Stimulated activated CD4-positive, alpha-beta T cell treated with anti-CD3 and anti-CD28 coated beads, Interleukin-4, amount 100 ng/mL, for 1 hour (primary cell): ENCODE results near the gene NNT.
"Not testable (repeated sequence)": the region's sequence is repeated elsewhere in the genome, so short reads cannot be mapped to it uniquely, and the experiment has no call there.

Source experiments
- DNase-seq: peaks from one replicate; pipeline ENCODE4 v3.0.0-alpha.2; 2020

Gene NNT

DNA sequence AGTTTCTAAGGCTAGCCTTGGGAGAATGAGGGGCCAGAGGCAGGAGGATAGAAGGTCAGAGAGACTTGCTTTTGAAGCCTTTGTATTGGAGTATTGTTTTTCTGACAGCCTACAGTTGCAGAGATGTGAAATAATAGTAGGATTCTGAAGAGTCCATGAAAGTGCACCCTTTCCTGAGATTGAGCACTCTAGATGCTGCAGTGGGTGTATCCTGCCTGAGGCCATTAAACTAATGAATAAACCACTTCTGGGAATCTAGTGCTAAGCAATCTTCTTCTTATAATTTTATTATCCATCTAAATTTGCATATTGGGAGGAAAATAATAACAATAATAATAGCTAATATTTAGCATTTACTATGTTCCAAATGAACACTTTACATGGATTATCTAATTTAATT is 19.3 kb upstream of the NNT start:
- DNase-seq, result no peak

DNA sequence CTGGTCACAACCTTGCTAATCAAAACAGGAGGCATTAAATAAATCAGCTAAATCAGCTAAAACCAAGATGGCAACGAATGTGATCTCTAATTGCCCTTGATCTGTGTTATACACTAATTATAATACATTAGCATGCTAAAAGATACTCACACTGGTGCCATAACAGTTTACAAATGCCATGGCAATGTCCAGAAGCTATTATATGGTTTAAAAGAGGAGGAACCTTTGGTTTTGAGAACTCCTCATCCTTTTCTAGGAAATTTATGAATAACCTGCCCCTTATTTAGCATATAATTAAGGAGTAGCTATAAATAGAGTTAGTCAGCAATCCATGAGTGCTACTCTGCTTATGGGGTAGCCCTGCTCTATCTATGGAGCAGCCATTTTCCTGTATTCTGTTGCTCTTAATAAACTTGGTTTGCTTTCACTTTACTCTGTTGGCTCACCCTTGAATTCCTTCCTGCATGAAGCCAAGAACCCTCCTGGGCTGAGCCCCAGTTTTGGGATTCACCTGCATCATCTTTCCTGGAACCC is 18.7 kb upstream of the NNT start:
- no peak for DNase-seq

GRCh38 chr5:43588842-43589241 is 14.1 kb upstream of the NNT start:
- no peak for DNase-seq

- no peak for DNase-seq
Measured at GRCh38 chr5:43589310-43589709, 13.7 kb upstream of the NNT start.

- DNase-seq, result no peak
Measured at GRCh38 chr5:43590700-43591099, 12.3 kb upstream of the NNT start.

GRCh38 chr5:43592363-43592762 is 10.6 kb upstream of the NNT start:
- DNase-seq, result no peak

- DNase-seq, result not testable (repeated sequence)
Measured at GRCh38 chr5:43598927-43599326, 4.1 kb upstream of the NNT start.

DNA sequence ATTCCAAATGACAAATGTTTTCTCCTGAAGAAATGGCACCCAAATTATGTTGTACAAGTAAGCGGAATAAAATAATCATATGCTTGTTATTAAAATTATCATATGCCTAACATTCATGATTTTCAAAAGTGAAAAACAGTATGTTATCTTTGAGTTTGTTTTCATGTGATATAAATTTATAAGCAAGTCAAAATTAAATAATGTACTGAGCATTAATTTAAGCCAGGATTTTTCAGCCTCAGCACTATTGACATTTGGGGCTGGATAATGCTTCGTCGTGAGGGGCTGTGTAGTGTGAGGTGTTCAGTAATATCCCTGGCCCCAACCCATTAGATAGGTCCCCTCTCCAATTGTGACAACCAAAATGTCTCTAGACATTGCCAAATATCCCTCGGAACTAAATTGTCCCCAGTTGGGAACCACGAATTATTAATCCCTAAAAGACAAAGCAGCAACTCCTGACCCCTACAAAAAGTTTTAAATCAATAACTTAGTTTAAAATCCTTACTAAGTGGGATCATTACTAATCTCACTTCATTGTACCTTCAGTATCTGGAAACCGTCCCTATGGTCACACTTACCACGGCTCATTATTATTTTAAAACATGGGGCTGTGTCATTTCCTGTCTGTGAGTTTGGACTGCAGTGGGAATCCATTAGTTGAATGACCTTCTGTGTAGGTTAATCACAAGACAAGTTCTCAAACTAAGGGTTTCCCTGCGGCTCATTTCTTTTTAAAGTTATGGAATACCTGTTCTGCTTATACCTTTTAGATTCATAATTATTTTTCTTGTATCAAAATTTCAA is 1.3 kb upstream of the NNT start:
- DNase-seq, result no peak

DNA sequence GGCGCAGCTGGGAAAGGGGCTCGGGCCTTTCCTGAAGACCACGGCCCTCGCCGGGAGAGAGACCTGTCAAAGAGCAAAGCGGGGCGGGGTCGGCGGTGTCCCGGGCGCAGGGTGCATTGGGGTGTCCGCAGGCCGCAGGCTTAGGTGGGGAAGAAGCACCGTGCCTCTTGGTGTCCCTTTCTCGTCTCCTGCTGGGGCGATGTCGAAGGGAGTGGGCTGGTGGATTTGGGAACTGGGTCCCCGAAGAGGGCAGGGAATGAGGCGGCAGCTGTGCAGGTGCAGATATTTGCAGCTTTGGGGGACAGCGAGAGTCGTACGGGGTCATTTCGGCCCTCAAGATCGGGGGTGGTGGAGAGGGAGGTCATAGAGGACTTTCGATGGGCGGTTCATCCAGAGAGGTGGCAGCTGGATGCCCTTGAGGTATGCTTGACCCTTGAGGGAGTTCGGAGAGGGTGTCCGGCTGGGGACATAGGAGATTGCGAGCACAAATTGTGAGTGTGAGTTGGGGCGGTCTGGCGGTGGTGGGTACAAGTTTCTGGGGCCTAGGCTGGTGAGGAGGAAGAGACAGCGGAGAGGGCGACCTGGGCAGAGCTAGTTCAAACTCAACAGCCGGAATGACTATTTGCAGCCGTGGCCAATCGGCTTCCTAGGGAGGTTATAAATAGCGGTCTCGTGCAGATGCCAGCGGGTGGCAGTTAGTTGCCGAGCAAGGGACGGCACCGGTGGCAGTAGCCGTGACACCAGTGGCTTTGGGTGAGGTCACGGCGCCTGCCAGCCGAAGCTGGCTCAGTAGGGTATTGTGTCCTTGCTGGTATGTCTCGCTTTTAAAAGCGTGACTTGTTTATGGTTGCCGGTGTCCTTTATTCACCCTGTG is 601 bp downstream of the NNT start:
- DNase-seq, result peak; percentile 62

DNA sequence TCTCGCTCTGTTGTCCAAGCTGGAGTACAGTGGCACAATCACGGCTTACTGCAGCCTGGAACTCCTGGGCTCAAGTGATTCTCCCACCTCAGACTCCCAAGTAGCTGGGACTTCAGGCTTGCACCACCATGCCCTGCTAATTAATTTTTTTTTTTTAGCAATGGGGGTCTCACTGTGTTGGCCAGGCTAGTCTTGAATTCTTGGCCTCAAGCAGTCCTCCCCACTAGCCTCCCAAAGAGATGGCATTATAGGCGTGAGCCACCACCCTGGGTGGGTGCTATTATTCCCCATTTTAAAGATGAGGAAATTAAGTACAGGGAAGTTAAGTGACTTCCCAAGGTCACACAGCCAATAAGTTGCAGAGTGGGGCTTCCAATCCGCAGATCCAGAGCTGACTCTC is 1.7 kb downstream of the NNT start:
- DNase-seq, result no peak

GRCh38 chr5:43606351-43606750 is 3.4 kb downstream of the NNT start:
- no peak for DNase-seq

DNA sequence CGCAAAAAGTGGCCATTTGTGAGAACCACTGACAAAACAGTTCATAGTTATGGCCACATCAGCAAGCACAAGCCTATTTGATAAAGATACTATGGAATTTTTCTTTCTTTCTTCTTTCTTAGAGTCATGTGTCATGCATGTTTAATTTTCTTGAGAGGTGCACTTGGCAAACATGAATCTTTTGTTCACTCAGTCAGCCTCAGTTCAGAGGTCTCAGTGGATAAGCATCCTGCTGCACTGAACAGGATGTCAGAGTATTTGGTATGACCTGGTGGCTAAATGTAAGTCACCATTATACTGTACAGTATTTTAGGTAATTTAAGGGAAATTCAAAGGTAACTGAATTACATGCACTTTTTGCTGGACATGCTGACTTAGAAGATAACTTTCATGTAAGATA is 5.4 kb downstream of the NNT start:
- DNase-seq, result no peak

DNA sequence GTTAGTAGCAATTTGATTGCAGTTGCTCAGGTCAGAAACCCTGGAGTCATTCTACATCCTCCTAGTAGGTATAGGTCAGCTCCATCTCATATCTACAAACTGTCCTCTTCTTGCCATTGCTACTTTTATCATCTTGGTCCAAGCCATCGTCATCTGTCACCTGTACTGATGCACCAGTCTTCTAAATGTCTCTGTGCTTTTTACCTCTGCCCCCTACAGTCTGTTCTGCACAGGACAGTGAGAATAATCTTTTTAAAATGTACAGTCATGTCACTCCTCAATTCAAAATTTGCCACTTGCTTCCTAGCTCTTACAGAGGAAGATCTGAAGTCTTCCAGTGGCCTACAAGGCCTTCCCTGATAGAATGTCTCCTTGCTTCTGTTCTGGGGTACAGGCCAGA is 6.8 kb downstream of the NNT start:
- no peak for DNase-seq

- DNase-seq, result no peak
Measured at GRCh38 chr5:43613370-43613769, 10.4 kb downstream of the NNT start.

DNA sequence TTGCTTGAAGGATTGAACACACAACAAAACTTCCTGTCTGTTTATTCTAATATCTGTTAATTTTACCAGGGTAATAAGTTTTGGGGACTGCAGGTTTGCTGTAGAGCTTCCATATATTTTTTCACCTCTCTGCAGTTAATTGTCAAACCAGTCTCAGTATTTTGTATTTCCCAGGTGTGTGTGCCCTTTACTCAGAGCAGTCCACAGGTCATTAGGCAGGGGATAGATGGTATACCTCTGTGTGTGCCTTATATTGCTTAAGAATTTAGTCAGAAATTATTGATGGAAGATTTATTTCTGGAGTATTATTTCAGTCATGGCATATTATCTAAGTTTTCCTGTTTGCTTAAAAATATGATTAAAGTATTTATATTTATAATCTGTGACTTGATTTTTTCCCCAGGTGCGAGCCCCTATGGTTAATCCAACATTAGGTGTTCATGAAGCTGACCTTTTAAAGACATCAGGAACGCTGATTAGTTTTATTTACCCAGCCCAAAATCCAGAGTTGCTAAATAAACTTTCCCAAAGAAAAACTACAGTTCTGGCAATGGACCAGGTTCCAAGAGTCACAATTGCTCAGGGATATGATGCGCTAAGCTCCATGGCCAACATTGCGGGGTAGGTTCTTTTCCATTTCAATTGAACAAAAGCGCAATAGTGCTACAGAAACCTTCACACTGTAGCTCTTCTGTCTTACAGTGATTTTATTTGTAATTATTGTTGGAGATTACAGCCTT is 12.6 kb downstream of the NNT start:
- no peak for DNase-seq

GRCh38 chr5:43616535-43616934 is 13.6 kb downstream of the NNT start:
- DNase-seq, result no peak

DNA sequence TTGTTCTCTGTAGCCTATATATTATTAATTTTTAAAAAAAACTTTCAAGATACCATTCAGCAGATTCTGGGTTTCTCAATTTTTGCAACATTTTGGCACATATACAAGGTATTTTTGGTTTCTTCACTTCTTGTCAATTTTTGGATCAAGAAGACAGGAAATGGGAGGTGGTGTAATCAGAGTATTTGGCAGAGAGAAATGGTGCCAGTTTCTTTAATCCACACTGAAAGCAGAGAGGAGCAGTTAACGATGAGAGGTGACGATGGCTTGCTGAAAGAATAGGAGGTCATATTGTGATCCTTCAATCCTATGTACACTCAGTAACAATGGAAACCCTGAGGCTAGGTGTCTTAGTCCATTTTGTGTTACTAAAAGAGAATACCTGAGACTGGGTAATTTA is 16.4 kb downstream of the NNT start:
- no peak for DNase-seq

DNA sequence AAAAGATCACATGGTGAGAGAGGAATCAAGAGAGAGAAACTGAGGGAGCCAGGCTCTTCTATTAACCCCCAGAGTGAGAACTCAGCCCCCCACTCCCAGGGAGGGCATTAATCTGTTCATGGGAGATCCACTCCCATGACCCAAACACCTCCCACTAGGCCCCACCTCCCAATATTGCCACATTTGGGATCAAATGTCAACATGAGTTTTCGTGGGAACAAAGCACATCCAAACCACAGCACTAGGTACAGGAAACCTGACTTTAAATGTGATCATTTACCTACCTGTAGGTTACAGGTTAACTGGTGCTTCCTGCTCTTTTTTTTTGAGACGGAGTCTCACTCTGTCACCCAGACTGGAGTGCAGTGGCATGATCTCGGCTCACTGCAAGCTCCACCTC is 16.9 kb downstream of the NNT start:
- no peak for DNase-seq

GRCh38 chr5:43620944-43621505 is 18.0 kb downstream of the NNT start:
- no peak for DNase-seq

DNA sequence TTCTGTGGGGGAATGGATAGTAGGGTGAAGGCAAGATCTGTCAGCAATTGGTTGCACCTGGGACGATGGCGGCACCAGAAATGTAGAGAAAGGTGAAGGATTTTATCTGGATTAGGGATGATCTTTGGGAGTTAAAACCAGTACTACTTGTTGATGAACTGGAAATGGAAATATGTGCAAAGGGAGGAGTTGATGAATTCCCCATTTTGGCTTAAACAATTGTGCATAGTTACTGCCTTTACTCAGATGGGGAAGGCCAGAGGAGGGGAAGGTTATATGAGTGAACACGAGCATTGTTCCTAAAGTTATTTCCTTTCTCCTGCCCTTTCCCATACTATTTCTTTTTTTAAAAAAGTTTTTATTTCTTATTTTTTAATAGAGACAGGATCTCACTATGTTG is 19.1 kb downstream of the NNT start:
- DNase-seq, result no peak

DNA sequence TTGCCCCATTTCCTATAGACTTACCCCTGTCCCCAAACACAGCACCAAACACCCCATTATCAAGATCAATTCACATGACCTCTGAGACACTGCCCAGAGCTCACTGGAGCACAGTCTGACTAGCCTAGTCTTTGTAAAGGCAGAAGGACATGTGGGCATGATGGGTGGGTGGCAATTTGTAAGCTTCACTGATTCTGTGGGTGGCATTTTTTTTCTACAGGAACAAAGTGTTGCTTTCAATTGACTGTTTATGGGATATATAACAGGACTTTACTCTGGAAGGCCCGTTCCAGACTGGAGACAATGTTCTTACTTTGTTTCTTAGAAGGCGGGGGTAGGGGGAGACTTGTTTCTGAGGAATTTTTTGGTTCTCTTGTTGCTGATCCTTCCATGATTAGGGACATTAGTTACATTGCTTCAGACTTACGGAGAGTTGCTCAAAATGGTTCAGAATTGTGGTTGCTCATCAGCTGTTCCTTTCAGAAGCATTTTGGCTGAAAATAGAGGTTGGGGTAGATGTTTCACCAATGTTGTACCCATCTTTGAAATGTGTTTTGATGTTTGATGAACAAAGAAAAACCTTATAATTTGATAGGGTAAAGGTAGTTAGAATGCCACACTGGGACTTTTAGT is 20.2 kb downstream of the NNT start:
- no peak for DNase-seq

DNA sequence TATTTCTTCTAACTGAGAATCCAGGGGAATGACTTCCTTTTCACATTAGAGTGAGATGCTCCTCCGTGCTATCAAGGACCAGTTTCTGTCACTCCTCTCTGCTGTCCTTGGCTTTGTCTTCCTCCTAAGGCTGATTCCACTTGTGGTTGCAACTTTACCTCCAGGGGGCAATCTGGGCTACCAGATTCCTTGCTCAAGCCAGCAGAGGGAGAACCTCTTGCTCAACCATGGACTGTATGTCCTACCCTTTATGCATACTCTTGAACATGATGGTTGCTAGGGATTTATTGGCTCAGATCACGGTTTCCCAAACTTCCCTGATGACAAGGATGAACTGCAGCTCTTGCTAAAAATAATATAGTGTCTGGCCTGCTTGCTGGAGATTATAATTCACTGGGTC is 24.0 kb downstream of the NNT start:
- DNase-seq, result no peak
